GM20000 (cell line): Measurements from ENCODE around the gene SMARCC2.
A peak's percentile ranks its signal among the peaks of the same experiment; 100 is the strongest.

Source experiments
- DNase-seq: peaks from one replicate; pipeline ENCODE4 v3.0.0; 2012; ENCODE audit warnings: low spot score
- CTCF ChIP-seq: IDR thresholded peaks from 2 replicates; pipeline ENCODE4 v1.5.1; 2012; ENCODE audit warnings: mild to moderate bottlenecking, control low read depth; ENCODE audit errors: extremely low read depth, missing control alignments

The SMARCC2 gene

GRCh38 chr12:56116267-56117081 lies 72.8 kb downstream of the SMARCC2 start, which contains the start of gene RPL41:
RPL41 (plus strand) TSS chr12:56116633.
- peak; percentile 80 for DNase-seq
- no peak for TF ChIP-seq CTCF

- DNase-seq: no peak
- no peak for TF ChIP-seq CTCF
These were observed 74.0 kb downstream of the SMARCC2 start for GRCh38 chr12:56115329-56115728.

- no peak for TF ChIP-seq CTCF
- DNase-seq: no peak
These were observed 75.2 kb downstream of the SMARCC2 start for GRCh38 chr12:56114084-56114483.
